Measurements from ENCODE around the gene FAM240B. TPM values are rescaled to one million over a fixed set of nuclear protein-coding genes. Genes with fewer than 3 reads are reported as not detected.
A peak's percentile ranks its signal among the peaks of the same experiment; 100 is the strongest.

The FAM240B gene
- polyA plus RNA-seq, 3 donors: not detected

- no peak overlapping the region for H3K27ac Mint-ChIP-seq
- no peaks in the 10 kb centered on the region for H3K79me2 ChIP-seq (ENCODE audit: insufficient read depth, low read length)
- no peaks in the 10 kb centered on the region for H4K20me1 ChIP-seq (ENCODE audit: insufficient read depth, low read length)
- 96% methylated on average over 14 of the region's 19 CpGs for WGBS (ENCODE audit: insufficient coverage)
- H3K9me3 Mint-ChIP-seq: peaks cover 0 to 3% (median 0%) of the 10 kb centered on the region in 7 donors
- H3K4me2 ChIP-seq (replicated peaks; ENCODE audit: extremely low read depth, low read length, poor library complexity, severe bottlenecking): no peak overlapping the region
- H2AFZ ChIP-seq (ENCODE audit: insufficient read depth, low read depth, low read length, poor library complexity, severe bottlenecking): no peak overlapping the region
- peaks cover 0 to 3% of the 10 kb centered on the region in 2 donors for H3K4me1 ChIP-seq (ENCODE audit: control insufficient read depth in 1 of 2, insufficient read depth in 2 of 2, low read length in 2 of 2)
- H3K4me3 Mint-ChIP-seq: peak overlapping the region in 1 of 2 donors; percentile 83
- H3K4me3 ChIP-seq (replicated peaks in 1 of 3; ENCODE audit: low read depth in 2 of 3, low read length in 3 of 3): no peak overlapping the region
- TF ChIP-seq CTCF (IDR thresholded peaks at IDR 0.05): no peak
- H3K9ac ChIP-seq (ENCODE audit: insufficient read depth, low read length, poor library complexity, severe bottlenecking): no peak overlapping the region
- H3K27me3 Mint-ChIP-seq (ENCODE audit: low read depth in 3 of 3): peaks cover 3 to 10% (median 5%) of the 10 kb centered on the region in 3 donors
- DNase-seq: no peak
- H3K27me3 ChIP-seq (ENCODE audit: control insufficient read depth in 2 of 2, insufficient read depth in 2 of 2, low read length in 2 of 2): no peaks in the 10 kb centered on the region
- intact Hi-C loops (cut with micrococcal nuclease): no loop called here
- no peaks in the 10 kb centered on the region for H3K36me3 Mint-ChIP-seq
- H3K9me3 ChIP-seq (replicated peaks in 1 of 2; ENCODE audit: control insufficient read depth in 1 of 2, insufficient read depth in 1 of 2, low read length in 2 of 2): no peaks in the 10 kb centered on the region
- no peaks in the 10 kb centered on the region for H3K36me3 ChIP-seq (replicated peaks in 1 of 2; ENCODE audit: control insufficient read depth in 1 of 2, insufficient read depth in 2 of 2, low read length in 2 of 2)
- no peak overlapping the region for H3K27ac ChIP-seq (ENCODE audit: low read depth in 1 of 2, low read length in 2 of 2)
- peaks cover 13% of the 10 kb centered on the region for H3K4me1 Mint-ChIP-seq
Measured at GRCh38 chr9:38673399-38674193, 46.3 kb downstream of the FAM240B start.

GRCh38 chr9:38671748-38672147 is 48.2 kb downstream of the FAM240B start:
- Histone ChIP-seq H3K9ac (ENCODE audit: insufficient read depth, low read length, poor library complexity, severe bottlenecking) (no peak overlapping the region), H3K9me3 (replicated peaks in 1 of 2; ENCODE audit: control insufficient read depth in 1 of 2, insufficient read depth in 1 of 2, low read length in 2 of 2) (no peaks in the 10 kb centered on the region), H3K4me2 (replicated peaks; ENCODE audit: extremely low read depth, low read length, poor library complexity, severe bottlenecking) (peak overlapping the region; percentile 63), H3K27me3 (ENCODE audit: control insufficient read depth in 2 of 2, insufficient read depth in 2 of 2, low read length in 2 of 2) (no peaks in the 10 kb centered on the region), H3K79me2 (ENCODE audit: insufficient read depth, low read length) (no peaks in the 10 kb centered on the region), H3K36me3 (replicated peaks in 1 of 2; ENCODE audit: control insufficient read depth in 1 of 2, insufficient read depth in 2 of 2, low read length in 2 of 2) (no peaks in the 10 kb centered on the region), H3K27ac (ENCODE audit: low read depth in 1 of 2, low read length in 2 of 2) (no peak overlapping the region), H2AFZ (ENCODE audit: insufficient read depth, low read depth, low read length, poor library complexity, severe bottlenecking) (no peak overlapping the region), H4K20me1 (ENCODE audit: insufficient read depth, low read length) (no peaks in the 10 kb centered on the region), H3K4me3 (replicated peaks in 1 of 3; ENCODE audit: low read depth in 2 of 3, low read length in 3 of 3) (no peak overlapping the region), H3K4me1 (ENCODE audit: control insufficient read depth in 1 of 2, insufficient read depth in 2 of 2, low read length in 2 of 2) (peaks cover 0 to 3% of the 10 kb centered on the region in 2 donors)
- peaks cover 0 to 3% (median 0%) of the 10 kb centered on the region in 7 donors for H3K9me3 Mint-ChIP-seq
- TF ChIP-seq CTCF (IDR thresholded peaks at IDR 0.05): no peak
- DNase-seq: no peak
- peaks cover 13% of the 10 kb centered on the region for H3K4me1 Mint-ChIP-seq
- no peaks in the 10 kb centered on the region for H3K36me3 Mint-ChIP-seq
- WGBS (ENCODE audit: insufficient coverage): 100% methylated on average over 2 of the region's 5 CpGs
- intact Hi-C loops (cut with micrococcal nuclease): no loop called here
- no peak overlapping the region for H3K27ac Mint-ChIP-seq
- H3K4me3 Mint-ChIP-seq: peak overlapping the region in 1 of 2 donors; percentile 83
- peaks cover 0 to 9% (median 7%) of the 10 kb centered on the region in 3 donors for H3K27me3 Mint-ChIP-seq (ENCODE audit: low read depth in 3 of 3)
